Lower leg skin (tissue), 3 donors: Measurements from ENCODE around the gene MAN1C1.

Source experiments
- POLR2A ChIP-seq, 2 donors: fragments of 450-650 bp; IDR thresholded peaks; one replicate each; pipeline ENCODE4 v1.6.1; 2016 to 2017; ENCODE audit warnings: antibody characterized with exemption in 2 of 2, mild to moderate bottlenecking in 1 of 2, moderate library complexity in 1 of 2
- TF ChIP-seq, protein P1 (sequence below), 3 donors: fragments of 450-650 bp; IDR thresholded peaks; one replicate each; pipeline ENCODE4 v1.5.1; 2016; ENCODE audit warnings: antibody characterized with exemption in 3 of 3, mild to moderate bottlenecking in 3 of 3, moderate library complexity in 2 of 3

DNA sequence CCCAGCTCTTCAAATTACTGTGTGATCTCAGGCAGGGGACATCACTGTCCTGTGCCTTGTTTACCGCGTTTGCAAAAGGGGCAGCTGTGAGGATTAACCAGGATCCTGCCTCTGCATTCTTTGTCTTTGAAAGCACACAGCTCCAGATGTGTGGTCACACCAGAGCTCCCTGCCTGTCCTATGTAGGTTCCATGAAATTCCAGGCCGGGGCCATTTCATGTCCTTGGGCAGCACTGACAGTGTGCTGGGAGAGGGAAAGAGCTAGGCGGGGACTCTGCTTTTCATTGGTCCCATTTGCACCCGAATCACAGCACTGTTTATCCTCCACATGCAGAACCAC lies 141.2 kb downstream of the MAN1C1 start:
- TF ChIP-seq, protein P1, sequence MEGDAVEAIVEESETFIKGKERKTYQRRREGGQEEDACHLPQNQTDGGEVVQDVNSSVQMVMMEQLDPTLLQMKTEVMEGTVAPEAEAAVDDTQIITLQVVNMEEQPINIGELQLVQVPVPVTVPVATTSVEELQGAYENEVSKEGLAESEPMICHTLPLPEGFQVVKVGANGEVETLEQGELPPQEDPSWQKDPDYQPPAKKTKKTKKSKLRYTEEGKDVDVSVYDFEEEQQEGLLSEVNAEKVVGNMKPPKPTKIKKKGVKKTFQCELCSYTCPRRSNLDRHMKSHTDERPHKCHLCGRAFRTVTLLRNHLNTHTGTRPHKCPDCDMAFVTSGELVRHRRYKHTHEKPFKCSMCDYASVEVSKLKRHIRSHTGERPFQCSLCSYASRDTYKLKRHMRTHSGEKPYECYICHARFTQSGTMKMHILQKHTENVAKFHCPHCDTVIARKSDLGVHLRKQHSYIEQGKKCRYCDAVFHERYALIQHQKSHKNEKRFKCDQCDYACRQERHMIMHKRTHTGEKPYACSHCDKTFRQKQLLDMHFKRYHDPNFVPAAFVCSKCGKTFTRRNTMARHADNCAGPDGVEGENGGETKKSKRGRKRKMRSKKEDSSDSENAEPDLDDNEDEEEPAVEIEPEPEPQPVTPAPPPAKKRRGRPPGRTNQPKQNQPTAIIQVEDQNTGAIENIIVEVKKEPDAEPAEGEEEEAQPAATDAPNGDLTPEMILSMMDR (IDR thresholded peaks at IDR 0.05): no peak
- no peak for TF ChIP-seq POLR2A (IDR thresholded peaks at IDR 0.05)
